Measurements from ENCODE around the gene GMDS.

- TF ChIP-seq CTCF (IDR thresholded peaks at IDR 0.05): no peak
- no peak for TF ChIP-seq POLR2A (IDR thresholded peaks at IDR 0.05)
Measured at GRCh38 chr6:1617466-1618310, 627.7 kb downstream of the GMDS start.

All from Peyer's patch (tissue), 4 donors.